ENCODE measurements around the gene MCC.

The MCC gene

DNA sequence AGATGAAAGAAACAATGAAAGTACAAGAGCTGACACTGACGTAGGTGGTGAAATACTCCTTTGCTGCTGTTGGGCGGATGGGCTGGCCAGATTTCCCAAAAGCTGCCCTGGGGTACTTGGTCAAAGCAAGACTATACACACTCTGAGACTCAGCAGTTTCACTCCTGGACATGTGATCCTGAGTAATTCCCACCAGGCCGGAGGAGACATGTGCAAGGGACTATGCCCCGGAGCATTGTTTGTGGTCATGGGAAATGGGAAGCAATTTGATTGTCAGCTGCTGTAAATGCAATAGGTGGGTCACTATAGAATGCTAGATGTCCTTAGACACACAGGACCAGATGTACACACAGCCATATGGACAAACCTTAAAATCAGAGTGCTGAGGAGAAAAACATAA is 395.6 kb downstream of the MCC start:
- DNase-seq (ENCODE audit: low read depth): no peak
- H3K4me3 ChIP-seq (ENCODE audit: low read depth, low read length): no peak overlapping the region
- in situ Hi-C loops (cut with HindIII; ENCODE audit: low sequenced_read_pairs): no loop called here

DNA sequence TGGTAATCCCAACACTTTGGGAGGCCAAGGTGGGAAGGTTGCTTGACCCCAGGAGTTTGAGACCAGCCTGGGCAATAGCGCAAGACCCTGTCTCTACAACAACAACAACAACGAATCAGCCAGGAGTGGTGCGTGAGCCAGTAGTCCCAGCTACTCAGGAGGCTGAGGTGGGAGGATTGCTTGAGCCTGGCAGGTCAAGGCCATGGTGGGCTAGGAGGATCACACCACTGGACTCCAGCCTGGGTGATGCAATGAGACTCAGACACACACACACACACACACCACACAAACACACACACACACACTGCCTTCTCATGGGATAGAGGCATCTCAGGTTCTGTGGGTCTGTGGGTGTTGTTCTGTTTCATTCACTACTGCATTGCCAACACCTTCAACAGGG is 396.6 kb downstream of the MCC start:
- TF ChIP-seq, protein P1, sequence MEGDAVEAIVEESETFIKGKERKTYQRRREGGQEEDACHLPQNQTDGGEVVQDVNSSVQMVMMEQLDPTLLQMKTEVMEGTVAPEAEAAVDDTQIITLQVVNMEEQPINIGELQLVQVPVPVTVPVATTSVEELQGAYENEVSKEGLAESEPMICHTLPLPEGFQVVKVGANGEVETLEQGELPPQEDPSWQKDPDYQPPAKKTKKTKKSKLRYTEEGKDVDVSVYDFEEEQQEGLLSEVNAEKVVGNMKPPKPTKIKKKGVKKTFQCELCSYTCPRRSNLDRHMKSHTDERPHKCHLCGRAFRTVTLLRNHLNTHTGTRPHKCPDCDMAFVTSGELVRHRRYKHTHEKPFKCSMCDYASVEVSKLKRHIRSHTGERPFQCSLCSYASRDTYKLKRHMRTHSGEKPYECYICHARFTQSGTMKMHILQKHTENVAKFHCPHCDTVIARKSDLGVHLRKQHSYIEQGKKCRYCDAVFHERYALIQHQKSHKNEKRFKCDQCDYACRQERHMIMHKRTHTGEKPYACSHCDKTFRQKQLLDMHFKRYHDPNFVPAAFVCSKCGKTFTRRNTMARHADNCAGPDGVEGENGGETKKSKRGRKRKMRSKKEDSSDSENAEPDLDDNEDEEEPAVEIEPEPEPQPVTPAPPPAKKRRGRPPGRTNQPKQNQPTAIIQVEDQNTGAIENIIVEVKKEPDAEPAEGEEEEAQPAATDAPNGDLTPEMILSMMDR (IDR thresholded peaks at IDR 0.05; ENCODE audit: low read depth, low read length, missing control alignments): no peak
- H3K4me3 ChIP-seq (ENCODE audit: low read depth, low read length): no peak overlapping the region
- DNase-seq (ENCODE audit: low read depth): no peak
- in situ Hi-C loops (cut with HindIII; ENCODE audit: low sequenced_read_pairs): no loop called here

More for the DNA sequence above, 395.6 kb downstream of the MCC start:
- TF ChIP-seq, protein P1 (IDR thresholded peaks at IDR 0.05; ENCODE audit: low read depth, low read length, missing control alignments): no peak

DNA sequence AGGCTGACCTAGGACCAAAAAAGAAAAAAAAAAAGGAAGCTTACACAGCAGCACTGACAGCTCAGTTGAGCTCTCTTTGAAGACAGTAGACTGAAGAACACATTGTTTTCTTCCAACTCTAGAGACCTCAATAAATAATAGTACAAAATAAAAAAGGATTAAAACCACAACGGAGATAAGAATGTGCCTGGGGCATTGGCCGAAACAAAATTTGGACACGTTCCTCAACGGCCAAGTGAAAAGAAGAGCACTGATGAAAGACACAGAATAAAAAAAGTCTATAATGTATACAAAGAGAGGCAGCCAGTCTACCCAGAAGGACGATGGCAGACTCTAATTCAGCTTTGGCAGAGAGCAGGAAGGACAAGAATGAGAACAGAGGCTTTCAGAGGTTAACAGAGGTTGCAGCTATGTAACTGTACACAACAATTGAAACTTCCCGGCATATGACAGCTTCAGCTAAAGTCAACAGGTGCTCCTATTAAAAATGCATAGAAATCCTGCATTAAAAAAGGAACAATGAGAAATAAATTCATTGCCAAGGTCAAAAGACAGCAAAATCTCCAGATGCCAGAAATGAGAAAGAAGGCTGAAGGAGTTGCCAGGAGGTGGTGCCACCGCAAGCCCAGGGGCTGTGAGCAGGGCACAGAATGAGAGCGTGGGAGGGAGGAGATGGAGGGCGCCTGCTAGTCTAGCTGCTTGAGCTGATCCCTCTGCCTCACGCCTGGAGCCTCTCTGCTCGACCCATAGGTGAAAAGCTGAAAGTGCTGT is 397.7 kb downstream of the MCC start:
- DNase-seq (ENCODE audit: low read depth): no peak
- TF ChIP-seq, protein P1 (IDR thresholded peaks at IDR 0.05; ENCODE audit: low read depth, low read length, missing control alignments): peak; percentile 7
- no peak overlapping the region for H3K4me3 ChIP-seq (ENCODE audit: low read depth, low read length)
- in situ Hi-C loops (cut with HindIII; ENCODE audit: low sequenced_read_pairs): no loop called here

DNA sequence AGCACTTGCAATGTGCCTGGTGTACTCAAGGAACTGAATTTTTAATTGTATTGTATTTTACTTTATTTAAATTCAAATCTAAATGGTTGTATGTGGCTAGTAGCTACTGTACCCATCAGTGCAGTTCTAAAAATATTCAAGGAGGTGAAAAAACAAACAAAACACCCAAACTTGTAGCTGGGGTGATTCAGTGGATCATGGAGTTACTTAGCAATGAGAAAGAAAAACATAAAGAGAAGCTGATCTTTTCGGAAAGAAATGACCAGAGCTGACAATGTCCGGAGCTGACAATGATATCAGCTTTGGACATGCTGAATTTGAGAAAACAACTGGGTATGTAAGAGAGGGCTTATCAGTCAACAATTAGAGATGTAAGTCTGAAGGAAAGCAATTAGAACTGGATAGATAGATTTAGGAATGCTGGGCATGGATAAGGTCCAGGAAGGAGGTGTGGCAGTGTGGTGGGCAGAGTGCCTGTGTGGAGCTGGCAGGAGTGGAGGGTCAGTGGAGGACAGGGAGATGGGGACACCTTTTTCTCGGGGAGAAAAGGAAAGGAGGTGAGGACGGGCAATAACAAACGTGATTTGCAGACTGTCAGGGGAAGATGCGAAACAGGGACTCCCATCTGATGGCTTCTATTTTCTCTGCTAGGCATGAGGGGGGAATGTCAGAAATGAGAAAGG is 398.5 kb downstream of the MCC start:
- in situ Hi-C loops (cut with HindIII; ENCODE audit: low sequenced_read_pairs): no loop called here
- no peak for DNase-seq (ENCODE audit: low read depth)
- no peak overlapping the region for H3K4me3 ChIP-seq (ENCODE audit: low read depth, low read length)
- TF ChIP-seq, protein P1 (IDR thresholded peaks at IDR 0.05; ENCODE audit: low read depth, low read length, missing control alignments): no peak

DNA sequence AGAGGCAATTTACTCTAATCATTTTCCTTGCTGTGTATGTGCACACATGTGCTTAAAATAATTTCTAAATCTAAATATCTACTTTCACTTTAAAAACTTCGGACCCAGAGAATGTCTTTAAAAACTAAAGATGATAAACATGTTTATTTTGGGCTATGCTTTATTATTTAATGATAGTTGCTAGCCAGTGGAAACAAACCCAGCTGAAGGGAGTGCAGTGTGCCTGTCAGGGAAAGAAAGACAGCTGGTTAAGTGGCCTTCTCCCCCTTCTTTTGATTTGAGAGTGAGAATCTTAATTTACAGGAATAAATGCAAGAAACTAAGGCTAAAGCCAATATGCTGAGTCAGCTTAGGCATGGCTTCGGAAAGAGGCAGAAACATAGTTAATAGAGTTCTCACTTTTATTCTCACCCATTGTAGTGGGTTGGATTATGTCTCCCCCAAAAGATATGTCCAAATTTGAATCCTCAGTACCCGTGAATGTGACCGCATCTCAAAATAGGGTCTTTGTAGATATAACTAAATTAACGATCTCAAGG is 400.2 kb downstream of the MCC start:
- in situ Hi-C loops (cut with HindIII; ENCODE audit: low sequenced_read_pairs): no loop called here
- no peak for DNase-seq (ENCODE audit: low read depth)

DNA sequence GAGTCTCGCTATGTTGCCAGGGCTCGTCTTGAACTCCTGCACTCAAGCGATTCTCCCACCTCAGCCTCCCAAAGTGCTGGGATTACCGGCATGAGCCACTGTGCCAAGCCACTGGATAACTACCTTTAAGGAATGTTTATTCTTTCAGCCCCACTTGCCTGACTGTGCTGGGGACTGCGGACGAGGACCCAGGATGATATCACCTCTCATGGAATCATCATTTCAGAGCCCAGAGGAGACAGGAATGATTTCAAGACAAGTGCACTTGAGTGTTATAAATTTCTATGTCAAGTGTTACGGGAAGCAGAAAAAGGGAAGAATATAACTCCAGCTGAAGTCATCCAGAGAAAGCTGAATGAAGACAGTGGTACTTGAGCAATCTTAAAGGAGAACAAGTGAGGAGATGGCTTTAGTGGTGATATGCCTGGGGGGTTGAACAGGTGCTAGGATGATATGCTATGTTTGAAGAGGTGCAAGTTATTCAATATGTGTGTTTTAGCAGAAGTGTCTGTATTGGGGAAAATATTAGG is 402.3 kb downstream of the MCC start:
- DNase-seq (ENCODE audit: low read depth): no peak
- in situ Hi-C loops (cut with HindIII; ENCODE audit: low sequenced_read_pairs): no loop called here
- TF ChIP-seq, protein P1 (IDR thresholded peaks at IDR 0.05; ENCODE audit: low read depth, low read length, missing control alignments): no peak
- no peak overlapping the region for H3K4me3 ChIP-seq (ENCODE audit: low read depth, low read length)

More for the DNA sequence above, 400.2 kb downstream of the MCC start:
- TF ChIP-seq, protein P1 (IDR thresholded peaks at IDR 0.05; ENCODE audit: low read depth, low read length, missing control alignments): no peak
- H3K4me3 ChIP-seq (ENCODE audit: low read depth, low read length): no peak overlapping the region

Measured in astrocyte of the cerebellum (primary cell).